GM19468 (cell line): ENCODE data around the gene UBE2H.
"Not testable (repeated sequence)": the region's sequence is repeated elsewhere in the genome, so short reads cannot be mapped to it uniquely, and the experiment has no call there.

Source experiments
- ATAC-seq: cut with Tn5 transposase; IDR thresholded peaks from one replicate; pipeline ENCODE4 v1.9.1; 2021; ENCODE audit warnings: mild to moderate bottlenecking, moderate library complexity, moderate number of reproducible peaks; ENCODE audit not compliant: unreplicated experiment; ENCODE audit errors: extremely low read depth

The UBE2H gene

DNA sequence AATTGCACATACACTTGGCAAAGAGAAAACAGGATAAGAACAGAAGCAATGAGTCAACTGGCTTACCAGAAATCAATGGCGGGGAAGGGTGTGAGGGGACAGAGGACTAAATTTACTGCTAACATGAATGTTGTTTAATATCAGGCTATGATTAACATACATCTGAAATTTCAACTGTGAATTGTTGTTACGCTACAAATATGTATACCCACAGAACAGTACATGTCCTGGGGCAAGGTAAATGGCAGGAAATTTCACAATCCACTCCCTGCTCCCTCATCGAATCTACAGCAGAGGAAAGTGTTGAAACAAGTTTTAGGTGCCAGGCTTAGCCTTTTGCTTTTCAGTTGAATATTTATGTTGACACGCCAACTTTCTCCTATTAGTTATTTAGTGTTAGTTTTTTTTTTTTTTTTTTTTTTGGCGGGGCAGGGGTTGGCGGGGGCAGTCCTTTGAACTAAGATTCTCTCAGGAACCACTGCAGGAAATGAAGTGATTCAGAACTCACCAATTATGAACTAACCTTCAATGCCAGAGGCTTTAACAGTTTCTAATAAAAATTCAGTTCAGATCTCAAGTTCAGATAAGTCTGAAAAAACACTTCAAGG is 99.0 kb downstream of the UBE2H start:
- no peak for ATAC-seq

DNA sequence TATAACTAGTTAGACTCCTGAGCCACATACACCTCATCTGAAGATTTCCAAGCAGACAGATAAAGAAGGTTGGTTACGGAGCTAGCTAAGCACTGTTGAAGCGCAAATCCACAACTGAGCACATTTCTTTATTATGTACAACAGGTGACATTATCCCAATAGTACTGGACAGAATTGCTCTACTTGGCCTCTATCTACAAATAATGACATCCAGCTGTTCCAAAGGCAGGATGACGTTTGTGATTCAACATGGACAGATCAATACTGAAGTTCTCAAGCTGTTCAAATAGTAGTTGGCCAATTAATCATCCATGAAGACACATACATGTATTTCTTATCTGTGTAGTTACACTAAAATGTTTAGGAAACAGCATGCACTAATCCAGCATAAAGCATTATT is 101.0 kb downstream of the UBE2H start:
- ATAC-seq, result no peak

DNA sequence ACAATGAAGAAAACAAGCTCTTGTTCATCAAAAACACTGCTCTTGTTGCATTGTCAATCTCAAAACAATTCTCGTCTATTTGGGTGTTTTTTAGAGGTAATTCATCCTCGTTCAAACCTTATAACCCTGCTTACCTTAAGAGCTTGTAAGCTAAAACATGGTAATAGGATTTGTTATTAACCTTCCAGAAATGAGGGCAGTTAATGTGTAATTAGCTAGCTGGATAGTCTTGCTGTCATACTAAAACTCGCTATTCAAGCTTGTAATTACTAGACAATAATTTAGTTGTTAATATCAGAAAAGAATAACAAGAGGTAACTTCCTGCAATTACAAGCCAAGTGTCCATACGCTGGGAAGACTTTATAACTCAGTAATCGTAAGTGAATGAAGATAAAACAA is 101.6 kb downstream of the UBE2H start:
- no peak for ATAC-seq

DNA sequence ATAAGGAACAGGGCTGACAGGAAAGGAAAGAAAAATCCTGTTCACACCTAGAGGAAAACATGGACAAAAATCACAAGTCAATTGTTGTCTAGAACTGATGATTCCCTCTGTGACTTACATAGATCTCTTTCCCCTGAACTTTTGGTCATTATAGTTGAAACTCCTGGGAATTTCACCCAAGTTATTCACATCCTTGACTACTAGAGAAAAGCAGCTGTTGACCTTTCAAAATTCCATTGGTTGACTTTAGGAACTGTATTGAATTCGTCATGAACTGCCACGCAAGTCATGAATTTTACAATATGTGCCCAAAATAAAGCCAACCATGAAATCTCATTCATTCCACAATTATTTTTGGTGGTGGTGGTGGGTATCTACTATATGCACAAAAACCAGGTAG is 104.3 kb downstream of the UBE2H start:
- ATAC-seq, result no peak

DNA sequence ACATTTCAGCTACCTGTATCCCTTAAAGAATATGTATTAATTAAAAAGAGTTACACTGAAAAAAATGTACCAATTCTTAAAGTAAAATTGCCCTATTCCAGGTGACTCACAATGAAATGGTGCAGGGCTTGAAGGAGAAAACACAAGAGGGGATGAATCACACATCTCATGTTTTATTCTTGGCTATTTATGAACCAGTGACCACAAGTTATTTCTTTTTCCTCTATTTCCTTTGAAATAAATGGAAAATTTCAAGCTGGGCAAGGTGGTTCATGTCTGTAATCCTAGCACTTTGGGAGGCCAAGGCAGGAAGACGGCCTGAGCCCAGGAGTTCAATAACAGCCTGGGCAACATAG is 106.8 kb downstream of the UBE2H start:
- ATAC-seq, result no peak

DNA sequence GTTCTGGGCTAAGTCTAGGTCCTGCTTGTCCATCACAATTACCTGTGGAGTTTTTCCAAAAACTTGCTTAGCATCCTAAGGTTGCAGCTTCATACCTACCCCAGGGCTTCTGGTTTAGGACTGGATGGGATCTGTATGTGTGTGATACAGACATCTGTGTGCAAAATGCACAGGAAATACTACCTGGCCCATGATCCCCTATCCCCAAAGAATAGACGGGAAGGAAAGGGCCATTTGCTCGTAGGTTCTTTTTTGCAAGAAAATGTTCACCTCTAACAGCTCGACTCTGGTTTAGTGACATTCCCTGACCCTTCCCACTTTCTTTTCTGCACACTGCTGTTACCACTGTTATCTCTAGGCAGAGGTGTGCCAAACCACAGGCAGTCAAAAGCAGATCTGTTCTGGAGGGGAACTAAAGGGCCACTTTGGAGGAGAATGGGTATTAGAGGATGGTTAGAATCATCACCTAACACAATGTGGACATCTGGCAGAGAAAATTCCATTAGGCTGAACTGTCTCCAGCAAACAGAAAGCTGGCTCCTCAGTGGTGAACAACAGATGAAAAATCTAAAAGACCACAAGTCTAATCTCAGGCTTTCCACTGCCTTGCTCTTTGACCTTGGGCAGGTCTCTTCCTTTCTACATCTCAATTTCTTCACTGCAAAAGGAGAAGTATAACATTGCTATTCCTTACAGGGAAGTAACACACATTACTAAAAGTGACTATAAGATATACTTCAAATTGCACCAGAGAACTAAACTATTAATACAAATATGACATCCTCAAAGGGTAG is 107.4 kb downstream of the UBE2H start:
- ATAC-seq, result no peak

DNA sequence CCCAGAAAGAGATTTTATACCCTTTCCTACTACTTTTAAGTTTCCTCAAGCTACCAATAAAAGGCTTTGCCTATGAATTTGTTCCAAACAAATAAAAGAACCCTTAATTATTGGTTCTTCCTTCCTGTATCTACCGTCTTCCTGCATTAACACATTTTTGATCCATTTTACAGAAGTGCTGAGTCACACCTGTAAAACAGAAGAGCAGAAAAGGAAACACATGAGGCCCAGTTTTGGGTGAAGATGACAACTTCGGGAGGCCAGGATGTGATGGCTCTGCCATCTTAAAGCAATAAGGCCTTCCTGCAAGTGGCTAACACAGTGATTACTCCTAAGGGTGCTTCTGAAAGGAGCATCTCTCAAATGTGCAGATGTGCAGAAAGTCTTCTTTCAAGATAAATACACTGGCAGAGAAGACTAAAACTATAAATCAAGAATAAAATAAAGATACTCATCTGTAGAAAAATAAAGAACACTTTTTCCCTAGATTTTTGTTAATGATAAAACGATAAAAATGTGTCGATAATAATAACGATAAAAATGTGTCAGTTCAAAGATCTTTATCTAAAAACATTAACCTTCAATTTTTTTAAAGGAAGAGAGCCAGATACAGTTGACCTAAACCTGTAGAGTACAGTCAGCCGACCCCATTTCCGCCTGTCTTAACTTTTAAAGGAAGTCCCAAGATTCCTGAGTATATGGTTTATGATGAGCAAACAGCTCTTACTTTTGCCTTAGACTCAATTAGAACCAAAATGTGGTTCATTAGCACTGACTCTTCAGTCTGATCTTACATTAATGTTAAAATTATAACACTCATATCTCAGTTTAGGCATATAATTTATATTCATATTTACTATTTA is 108.6 kb downstream of the UBE2H start:
- ATAC-seq, result no peak

DNA sequence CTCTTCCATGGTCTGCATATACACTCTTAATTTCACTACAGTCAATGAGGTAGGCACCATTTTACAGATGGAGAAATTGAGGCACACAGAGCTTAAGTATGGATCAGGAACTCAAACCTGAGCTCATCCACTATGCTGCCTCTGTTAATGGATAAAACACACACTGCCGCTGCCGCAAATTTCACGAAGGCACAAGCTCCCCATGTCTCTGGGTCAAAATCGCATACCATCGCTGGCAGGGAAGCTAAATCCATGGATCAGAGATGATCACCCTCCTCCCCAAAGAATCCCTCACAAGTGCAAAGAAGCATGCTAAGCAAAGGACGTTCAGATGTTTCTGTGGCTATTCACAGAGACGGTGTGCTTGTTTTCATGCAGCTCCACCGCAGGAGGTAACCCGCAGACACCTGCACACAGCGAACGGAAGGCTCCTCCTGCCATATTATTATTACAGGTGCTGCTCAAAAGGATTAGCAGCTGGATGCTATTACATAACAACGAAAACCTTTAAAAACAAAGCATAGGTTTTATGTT is 109.3 kb downstream of the UBE2H start:
- no peak for ATAC-seq

DNA sequence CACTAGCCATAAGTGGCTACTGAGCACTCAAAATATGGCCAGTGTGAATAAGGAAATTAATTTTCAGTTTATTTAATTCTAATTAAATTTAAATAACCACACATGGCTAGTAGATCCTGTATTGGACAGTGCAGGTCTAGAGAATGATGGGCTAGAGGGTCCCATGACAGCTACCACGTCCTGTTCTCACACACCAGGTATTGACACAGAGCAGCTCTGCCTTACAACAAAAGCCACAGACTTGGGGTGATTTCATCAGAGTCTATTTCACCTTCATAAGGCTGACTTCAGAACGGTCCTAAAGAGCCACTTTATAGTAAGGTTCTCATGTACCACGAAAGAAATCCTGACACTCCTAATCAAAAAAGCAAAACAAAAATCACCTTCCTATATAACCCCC is 111.3 kb downstream of the UBE2H start:
- no peak for ATAC-seq

DNA sequence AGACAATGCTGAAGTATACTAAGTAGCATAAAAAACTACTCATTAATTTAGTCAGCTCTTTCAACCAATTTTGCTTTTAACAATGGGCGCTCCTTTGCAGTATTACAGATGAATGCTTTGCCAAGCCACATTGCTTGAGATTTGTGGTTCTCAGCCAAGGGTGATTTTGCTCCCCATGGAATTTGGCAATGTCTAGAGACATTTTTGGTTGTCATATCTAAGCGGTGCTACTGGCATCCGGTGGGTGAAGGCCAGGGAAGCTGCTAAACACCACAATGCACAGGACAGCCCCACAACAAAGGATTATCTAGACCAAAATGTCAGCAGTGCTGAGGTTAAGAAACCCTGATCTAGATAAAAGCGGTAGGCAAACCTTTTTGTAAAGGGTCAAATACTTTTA is 112.0 kb downstream of the UBE2H start:
- ATAC-seq, result no peak

DNA sequence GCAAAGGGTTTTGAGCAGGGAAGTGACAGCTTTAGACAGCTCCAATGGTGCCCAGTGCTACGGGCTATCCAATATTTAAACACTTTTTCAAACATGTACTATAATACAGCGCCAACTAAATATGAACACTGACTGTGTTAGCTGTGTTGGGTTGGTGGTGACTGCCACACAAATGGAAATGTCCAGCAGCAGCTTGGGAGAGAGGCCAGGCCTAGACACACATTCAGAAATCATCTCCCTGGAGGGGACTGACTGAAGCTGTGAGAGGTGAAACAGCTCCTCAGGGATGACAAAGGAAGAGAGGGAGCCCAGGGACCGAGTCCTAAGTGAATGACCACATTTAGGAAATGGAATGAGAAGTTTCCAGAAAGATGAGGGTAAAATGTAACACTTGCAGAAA is 115.8 kb downstream of the UBE2H start:
- no peak for ATAC-seq

DNA sequence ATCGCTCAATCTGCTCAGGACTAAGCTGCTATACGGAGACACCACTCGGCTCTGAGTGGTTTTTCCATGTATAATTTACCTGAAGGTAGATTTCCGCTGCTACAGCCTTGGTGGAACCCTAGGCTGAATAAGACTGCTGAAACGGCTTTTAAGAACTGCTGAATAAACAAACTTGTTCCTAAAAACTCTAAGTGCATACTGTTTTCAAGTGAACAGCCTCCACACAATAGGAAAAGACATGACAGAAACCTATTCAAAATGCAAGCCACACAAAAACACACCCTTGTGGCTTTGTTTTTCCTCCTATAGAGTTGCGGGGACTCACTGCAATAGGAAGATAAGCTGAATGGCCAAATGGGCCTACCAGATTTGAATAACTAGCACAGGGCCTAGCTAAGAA is 117.2 kb downstream of the UBE2H start:
- no peak for ATAC-seq

DNA sequence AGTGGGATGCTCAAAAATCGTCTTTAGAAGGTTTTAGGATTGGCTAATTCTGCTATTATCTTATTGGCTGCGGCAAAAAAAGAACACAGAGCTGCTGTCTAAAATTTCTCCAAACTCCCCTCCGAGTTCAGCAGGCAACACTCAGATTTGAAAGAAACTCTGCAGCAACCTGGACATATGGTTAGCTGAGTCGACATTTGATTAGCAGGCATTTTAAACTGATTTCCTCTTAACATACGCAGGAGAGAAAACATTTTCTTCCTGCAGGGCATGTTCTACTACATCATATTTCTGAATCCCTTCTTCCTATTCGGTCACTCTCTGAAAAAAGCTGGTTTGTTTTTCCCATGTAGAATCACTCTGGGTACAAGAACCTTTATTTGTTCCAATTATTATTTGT is 119.4 kb downstream of the UBE2H start:
- ATAC-seq, result not testable (repeated sequence)

DNA sequence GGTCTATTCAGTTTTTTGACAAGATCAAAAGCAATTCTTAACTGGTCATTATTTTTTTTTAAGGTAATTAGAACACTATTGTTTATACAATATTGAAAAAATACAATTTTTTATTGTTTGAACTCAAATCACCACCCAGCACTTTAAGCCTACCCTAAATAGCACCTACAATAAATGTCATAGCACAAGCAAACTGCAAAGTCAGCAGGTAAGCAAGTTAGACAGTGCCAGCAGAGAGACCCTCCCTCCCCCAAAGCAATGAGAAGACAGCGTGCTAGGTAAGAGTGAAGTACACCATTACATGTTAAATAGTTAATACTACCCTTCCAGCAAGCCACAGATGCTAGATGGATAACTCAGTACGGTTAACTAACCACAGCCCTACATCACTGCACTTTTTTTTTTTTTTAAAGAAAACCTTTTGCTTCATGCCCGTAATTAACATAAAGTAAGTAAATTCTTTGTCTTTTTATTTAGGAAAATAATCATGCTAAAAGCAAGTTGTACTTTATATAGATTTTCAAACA is 120.0 kb downstream of the UBE2H start:
- no peak for ATAC-seq

DNA sequence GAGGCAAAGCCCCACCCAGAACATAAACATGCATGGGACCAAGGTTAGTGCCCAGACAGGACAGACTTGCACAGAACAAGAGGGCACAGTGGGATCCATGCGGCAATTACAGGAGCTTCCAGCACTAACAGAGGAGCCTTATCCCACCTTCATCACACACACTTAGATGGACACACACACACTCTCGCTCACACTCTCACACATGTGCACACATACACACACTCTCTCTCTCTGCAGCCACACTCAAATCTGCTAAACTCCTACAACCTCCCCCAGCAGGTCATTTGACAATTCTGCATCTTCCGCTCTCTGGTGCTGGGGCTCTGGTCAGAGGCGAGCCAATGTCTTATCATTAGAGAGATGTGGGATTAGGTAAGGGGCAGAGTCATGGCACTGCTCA is 120.5 kb downstream of the UBE2H start:
- ATAC-seq, result no peak

DNA sequence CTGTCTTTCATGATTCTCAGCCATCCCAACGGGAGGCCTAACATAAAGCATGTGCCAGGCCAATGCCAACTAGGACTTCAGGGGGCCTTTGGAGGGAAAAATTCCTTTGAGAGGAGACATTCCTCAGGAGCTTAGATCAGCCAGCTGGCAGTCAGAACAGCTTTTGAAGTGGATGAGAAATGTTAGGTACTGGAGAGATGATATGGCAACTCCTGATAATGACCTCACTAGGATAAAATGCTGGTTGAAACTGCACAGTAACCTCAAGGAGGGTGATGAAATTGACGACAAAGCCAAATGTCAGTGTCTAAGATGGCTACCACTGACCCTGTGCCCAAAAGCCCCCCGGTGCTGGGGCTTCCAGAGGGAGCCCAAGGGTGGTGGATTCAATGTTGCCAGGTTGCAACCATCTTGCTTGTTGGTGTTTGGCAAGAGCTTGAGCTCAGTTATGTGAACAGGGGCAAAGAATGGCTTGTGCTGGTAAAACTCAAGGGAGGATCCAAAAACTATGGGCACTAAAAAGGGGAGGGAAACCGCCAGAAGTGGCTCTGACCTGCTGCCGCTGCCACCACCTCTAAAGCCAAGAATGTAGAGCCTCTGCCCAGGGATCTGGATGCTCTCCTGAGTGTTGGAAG is 121.2 kb downstream of the UBE2H start:
- no peak for ATAC-seq

DNA sequence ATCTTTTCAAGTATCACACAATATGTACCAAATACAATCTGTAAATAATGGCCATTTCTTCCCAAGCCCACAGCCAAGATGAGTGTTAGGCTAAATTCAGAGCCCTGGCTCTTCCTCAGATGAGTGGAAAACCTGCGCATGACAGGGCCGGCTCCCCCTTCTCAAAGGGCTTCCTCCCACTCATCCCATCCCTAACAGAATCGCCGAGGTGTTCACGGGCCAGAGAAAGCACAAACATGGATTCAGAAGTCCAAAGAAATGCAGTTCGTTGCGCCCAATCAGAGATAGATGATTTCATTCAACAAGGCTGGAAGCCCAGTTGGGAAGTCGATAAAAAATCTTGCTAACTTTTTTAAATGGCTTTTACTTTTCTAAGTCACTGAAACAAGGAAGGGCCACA is 121.8 kb downstream of the UBE2H start:
- ATAC-seq, result no peak

DNA sequence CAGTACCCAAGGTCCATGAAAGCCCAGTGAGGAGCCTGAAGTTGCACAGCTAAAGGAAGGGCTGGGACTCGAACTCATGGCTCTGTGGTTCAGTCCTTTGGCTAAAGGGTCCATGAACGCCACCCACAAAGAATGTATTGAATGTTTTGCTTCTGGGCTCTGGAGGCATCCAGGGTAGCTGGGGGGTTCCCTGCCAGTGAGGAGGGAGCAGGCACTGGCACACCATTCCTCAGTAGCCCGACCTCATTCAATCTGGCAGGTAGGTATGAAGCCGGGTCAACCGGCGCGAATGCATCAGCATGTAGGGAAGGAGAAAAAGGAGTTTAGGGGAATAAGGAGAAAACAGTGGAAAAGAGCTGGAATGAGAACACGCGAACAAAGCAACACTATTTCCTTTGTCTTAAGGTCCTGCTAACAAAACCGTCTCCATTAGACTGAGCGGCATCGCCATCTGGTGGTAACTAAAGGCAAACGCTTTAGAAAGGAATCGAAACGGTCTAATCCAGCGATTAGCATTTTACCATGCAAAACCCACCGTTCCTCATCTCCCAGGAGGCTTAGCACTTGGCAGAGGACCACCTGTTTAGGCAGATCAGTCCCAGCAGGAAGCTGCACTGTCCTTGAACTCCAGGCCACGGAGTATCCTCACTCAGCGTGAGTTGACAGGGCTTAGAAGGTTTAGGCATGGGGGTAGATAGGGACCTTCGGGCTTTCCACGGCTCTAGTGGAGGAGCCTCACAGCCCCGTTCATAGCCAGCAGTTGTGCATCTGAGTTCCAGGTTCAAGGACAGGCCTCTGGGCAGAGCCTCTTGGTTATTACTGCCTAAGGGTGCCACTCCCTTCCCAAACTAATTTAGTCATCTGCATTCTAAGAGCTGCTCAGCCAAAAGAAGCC is 122.8 kb downstream of the UBE2H start:
- ATAC-seq, result peak; percentile 20

DNA sequence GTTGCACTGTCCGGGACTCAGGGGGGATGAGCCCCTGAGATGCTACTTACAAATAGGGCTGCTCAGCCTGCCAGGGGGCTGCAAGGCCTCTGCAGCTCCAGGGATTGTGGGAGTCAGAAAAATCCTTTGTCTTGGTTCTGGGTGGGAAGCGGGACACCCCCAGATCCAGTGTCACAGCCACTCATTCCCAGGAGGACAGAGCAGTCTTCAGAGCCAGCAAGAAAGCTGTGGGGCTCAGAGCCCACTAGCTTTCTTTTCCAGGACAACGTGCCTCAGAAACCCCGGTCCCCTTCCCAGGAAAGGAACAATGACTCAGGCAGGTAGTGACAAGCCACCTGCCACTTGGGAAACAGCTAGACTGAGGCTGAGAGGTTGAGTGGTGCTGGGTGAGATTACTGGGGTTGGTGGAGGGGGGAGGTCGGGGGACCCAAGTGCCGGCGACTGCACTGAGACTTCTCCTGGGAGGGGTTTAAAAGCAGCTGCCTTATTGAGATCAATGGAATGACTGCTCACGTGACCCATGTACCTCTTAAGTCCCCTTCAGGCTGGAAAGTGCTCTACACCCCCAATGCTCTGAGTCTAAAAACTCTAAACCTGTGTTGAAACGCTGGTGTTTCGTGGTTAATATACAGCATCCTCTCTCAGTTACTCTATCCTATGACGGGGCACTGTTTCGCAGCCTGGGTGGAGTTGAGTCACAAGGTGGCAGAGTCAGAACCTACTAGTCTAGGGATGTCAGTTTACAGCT is 123.6 kb downstream of the UBE2H start:
- ATAC-seq, result no peak
